HG02610 (cell line): Measurements from ENCODE around the gene DUOX2.
"Not testable (repeated sequence)": the region's sequence is repeated elsewhere in the genome, so short reads cannot be mapped to it uniquely, and the experiment has no call there.

Source experiments
- ATAC-seq: cut with Tn5 transposase; IDR thresholded peaks from one replicate; pipeline ENCODE4 v1.9.1; 2021; ENCODE audit warnings: mild to moderate bottlenecking, moderate library complexity; ENCODE audit not compliant: unreplicated experiment

Gene DUOX2

DNA sequence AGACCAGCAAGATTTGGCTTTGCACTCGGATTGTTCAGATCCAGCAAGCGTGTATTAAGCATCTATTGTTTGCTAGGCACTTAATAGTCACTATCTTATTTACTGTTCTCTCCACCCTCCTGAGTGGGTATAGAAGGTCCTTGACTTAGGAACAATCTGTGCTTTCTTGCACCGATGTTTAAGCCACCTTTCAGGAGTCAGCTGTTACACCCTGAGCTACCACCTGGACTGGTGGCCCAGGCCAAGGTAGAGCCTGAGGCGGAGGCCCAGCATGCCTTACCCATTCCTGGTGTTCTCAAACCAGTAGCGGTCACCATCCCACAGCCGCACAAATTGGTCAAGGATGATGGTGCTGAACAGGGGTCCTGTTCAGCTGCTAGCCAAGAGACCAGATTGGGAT is 25.8 kb upstream of the DUOX2 start:
- ATAC-seq, result no peak

DNA sequence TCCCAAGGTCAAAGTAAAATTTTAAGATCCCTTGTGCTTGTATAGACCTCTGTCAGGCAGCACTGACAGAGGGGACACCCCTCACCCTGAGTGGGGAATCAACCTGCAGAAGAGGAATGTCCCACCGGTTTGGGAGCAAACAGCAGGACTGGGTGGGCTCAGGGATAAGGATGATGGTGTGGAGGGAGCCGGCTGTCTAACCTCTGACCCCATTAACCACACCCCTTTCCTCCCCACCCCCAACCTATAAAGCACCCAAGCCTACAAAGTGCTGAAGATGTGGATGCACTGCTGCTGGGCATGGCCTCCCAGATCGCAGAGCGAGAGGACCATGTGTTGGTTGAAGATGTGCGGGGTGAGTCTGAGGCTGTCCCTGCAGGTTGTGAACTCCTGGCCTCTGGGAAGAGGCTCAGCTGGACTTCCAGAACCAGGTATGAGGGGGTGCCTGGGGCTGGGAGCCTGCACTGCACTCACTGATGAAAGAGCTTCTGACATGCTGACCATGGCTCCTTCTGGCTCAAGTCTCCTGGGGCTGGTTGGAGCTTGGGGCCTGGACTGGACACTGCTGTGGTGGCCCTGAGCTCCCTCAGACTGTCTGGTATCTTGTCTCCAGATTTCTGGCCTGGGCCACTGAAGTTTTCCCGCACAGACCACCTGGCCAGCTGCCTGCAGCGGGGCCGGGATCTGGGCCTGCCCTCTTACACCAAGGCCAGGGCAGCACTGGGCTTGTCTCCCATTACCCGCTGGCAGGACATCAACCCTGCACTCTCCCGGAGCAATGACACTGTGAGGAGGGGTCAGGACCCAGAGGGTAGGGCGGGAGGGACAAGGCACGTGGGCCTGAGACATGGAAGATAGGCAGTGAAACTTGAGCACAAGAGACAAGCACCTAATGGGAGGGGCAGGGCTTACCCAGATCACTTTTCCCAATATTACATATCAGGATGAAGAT is 25.1 kb upstream of the DUOX2 start:
- no peak for ATAC-seq

DNA sequence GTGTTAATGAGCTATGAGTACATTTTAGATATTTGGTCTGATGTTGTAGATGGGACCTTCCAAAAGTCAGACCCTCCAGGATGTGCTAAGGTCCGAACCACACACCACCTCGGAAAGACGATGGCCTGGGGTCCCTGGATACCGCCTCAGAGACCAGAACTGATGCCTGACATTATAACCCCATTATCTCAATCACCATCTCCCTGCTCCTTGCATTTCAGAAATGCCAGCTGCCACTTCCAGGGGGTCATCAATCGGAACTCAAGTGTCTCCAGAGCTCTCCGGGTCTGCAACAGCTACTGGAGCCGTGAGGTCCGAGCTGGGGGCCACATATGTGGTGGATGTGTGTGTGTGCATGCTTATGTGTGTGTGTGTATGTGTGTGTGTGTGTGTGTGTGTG is 23.7 kb upstream of the DUOX2 start:
- ATAC-seq, result no peak

DNA sequence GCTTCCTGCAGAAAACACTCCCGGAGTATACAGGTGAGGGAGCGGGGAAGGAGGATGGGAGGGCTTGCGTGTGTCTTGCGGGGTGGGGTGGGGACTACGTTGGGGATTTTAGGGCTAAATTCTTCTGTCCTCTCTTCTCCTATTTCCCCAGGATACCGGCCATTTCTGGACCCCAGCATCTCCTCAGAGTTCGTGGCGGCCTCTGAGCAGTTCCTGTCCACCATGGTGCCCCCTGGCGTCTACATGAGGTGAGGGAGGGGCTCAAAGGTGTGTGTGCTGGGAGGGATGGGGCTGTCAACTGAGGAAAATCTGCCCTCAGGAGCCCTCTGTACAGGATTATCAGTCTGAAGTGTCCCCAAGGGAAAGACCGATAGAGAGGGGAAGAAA is 22.4 kb upstream of the DUOX2 start:
- no peak for ATAC-seq

DNA sequence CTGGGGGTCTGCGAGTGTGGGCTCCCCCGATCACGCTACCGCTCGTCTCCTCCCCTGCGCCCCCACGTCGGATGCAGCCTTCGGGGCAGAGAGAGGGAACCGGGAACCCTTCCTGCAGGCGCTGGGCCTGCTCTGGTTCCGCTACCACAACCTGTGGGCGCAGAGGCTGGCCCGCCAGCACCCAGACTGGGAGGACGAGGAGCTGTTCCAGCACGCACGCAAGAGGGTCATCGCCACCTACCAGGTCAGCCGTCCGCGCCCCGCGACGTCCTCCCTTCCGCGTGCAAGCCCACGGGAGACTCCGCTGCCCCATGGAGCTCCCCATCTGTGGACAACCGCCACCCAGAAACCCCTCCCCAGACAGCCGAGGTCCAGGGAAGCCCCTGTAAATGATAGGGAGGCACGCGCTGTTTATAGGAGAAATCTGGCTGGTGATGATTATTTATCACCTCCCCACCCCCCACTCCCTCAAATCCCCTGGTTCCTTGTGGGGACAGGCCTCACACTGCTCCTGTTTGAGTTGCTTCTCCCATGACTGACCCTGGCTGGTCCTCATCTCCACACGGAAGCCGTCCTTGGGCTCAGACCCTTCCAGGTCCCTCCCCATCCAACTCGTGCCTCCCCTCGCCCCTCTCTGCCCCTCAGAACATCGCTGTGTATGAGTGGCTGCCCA is 21.9 kb upstream of the DUOX2 start:
- not testable (repeated sequence) for ATAC-seq

DNA sequence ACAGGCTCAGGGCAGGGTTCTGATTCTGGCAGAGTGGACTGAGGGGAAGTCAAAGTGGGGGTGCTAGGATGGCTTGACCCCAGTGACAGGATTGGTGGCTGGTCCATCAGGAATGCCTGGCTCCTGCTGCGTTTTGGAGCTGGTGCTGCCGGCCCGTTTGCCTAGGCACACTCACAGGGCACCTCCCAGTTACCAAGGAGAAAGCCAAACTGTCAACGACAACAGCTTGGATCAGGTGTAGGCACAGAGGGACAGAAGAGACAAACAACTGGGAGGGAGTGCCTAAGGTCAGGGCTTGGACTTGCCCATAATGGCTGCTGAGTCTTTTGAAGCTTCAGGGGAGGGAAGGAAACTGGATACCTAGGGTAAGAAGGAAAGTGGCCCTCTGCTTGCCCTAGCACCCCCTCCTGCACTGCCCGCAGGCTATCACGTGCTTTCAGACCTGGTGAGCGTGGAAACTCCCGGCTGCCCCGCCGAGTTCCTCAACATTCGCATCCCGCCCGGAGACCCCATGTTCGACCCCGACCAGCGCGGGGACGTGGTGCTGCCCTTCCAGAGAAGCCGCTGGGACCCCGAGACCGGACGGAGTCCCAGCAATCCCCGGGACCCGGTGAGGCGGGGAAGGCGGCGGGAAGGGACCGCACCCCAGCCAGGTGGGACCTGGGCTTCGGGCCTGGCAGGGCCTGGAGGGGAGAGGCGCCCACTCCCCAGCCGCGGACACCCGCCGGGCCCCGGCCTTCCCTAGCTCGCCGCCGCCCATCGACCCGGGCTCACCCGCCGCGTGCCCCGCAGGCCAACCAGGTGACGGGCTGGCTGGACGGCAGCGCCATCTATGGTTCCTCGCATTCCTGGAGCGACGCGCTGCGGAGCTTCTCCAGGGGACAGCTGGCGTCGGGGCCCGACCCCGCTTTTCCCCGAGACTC is 21.0 kb upstream of the DUOX2 start:
- ATAC-seq, result no peak

DNA sequence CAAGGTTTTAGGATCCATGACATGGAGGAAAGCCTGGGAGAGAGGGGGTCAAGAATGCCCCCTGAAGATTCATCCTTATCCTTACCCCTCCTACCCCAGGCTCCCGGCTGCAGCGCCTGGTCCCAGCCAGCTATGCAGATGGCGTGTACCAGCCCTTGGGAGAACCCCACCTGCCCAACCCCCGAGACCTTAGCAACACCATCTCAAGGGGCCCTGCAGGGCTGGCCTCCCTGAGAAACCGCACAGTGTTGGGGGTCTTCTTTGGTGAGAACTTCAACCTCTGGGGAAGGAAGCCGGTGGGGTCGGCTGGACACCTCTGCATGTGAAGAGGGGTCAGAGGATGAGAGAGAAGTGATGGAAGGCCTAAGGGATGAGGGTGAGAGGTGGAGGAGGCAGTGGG is 20.1 kb upstream of the DUOX2 start:
- no peak for ATAC-seq

DNA sequence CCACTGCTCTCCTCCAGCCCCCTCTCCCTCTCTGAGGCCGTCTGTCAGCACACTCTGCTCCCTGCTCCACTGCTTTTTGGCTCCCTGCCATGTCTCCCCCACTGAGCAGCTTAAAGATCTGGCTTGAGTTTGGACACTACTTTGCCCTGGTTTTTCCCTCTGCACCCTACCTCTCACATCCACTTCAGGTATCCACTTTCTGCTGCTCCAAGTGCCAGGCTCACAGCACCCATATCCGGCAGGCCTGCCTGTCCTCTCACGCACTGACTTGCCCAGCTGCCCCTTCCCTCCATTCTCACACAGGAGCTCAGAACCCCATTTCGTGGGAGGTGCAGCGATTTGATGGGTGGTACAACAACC is 19.6 kb upstream of the DUOX2 start:
- ATAC-seq, result no peak

DNA sequence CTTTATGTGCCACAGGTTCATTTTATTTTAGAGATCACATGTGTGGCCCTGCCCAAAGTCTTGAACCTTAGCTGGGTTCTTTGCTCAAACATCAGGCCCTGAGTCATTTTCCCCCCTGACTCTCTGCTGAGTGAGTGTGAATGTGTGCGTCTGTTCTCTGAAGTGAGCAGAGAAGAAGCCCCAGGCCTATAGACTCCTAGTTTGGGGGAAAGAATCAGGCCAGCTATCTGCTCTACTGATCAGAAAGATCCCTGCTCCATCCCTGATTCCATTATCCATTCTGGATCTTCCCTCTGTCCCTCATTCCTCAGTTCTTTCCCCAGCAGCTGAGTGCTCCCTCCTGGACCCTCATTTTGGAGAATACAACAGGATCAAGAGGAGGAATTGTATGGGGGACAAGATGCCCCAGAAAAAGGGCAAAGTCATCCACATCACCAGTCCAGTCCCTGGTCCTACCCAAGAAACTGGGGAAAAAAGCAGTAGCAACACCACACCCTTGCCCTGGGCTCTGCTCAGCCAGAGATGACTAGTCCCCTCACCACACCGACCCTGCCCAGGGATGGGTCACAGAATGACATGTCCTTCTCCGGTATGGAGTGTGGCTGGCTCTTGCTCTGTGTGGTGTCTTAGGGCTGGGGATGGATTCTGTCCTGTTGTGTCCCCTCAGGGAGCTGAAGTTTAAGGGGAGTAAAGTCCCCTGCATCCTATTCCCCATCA is 19.0 kb upstream of the DUOX2 start:
- ATAC-seq, result no peak

DNA sequence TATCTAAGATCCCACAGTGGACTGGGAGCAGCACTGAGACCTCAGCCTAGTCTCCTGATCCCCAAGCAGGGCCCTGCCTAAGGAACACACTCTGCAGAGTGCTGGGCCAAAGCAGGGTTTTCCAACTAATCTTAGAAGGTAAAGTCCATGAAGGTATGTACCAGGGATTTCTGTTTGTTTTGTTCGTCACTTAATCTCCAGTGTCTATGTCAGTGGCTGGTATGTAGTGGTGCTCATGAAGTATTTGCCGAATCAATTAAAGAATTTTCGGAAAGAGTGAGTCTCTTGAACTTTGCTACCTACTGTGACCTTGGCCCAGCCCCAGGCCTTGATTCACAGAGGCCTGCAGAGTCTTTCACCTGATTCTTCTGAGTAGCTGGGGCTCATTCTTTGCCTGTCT is 17.5 kb upstream of the DUOX2 start:
- ATAC-seq, result no peak

DNA sequence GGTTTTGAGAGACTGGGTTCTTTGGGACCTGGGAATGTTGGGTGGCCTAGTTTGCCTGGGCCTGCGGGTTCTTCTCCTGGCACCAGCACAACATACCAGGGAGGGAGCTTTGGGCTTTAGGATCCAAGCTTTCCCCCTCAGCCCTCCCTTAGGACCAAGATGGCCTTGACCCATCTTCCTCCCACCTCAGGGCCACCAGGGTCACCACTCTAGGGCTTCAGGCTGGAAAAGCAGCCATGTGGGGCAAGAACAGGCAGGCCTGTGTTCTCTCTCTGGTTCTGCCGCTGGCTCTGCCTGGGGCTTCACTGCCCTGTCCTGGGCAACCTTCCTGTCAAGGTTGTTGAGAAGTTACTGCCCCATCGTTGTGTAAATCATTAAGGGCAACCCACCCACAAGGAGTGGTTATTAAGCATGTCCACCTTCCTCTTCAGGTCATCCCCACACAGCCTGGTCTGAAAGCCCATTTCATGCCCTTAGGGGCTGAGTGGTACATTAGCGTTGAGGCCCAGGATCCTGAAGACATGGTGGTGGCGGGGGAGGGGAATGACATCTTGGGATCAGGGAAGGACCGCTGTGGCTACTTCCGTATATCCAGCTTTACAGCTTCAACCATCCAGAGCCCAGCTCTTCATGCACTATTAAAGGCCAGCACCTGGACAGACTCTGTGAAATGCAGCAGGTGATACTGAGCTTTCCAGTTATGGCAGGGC is 16.5 kb upstream of the DUOX2 start:
- no peak for ATAC-seq

DNA sequence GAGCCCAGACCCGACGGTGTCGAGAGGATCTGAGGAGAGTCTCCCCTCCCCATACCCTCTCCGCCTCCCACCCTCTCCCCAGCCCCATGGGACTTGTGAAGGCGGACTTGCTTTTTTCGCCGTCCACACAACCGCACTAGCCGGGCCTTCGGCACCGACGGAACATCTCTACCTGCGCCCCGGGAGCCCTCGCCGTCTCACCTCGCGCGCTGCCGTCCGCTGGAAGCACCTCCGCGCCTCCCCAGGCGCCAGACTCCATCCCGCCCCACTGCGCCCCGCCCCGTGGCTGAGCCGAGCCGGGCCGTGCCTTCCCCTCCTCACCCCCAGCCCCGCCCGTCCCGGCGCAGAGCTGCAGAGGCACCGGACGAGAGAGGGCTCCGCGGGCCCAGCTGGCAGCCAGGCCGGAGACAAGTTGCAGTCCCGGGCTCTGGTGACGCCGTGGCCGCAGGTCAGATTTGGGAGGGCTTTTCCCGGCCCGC is 15.7 kb upstream of the DUOX2 start, which contains the start of the genes DUOX1 and DUOXA1:
Gene DUOX1 (plus strand): TSS at position 344 of the 479 bp plus-strand sequence. CDS start 1,973 bp downstream, outside the sequence.
Gene DUOXA1 (minus strand): TSS at position 229 of the 479 bp plus-strand sequence. CDS start 6,865 bp downstream, outside the sequence.
- ATAC-seq, result no peak

DNA sequence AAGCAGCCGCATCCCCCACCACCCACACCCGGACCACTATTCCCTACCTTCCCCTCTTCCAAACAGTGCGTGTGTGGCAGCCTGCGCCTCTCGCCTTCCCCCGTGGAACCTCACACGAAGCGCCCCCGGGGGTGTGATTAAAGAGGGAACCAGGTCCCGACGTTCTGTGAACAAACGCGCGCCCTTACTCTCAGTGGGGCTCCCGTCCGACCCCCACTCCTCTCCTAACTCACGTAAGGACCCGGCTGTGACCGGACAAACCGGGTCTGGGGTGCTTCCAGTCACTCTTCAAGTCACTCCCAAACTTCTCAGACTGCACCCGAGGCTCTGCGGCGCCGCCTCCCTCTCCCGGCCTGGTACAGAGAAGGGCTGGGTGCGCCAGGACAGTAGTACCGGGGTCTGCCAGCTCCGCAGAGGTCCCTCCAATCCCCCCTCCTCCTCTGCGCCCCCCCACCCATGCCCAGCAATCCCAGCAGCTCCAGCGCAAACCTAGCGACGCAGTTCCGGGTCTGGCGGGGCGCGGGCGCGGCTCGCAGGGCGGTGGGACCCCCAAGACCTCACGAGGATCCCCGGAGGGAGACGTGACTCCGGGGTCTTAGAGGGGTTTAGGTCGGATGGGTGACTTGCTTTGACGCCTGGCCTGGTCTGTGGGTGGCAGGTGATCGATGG is 15.1 kb upstream of the DUOX2 start:
- ATAC-seq, result no peak

DNA sequence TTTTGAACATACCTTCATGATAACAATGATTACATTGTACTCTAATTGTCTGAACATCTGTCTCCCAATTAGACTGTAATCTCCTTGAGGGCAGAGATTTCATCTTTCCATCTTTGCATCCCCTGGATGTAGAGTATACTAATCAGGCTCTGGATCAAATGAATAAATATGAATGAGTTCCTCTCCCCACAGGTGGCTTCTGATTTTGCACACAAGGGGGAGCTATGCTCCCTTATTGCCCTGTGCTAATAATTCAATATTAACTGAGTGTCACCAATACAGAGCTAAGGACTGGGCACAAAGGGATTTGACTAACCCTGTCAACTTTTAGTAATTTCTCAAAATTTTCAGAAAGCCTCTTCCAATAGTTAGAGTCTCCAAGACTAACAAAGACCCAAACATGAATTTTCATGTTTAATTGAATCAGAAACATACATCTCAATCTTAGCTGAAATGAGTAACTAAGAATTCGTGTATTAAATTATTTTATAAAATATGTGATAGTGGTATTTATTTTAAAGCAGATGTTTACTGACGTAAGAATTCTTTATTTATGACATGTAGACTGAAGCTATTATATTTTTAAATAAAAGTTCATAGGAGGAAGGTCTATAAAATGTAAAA is 12.7 kb upstream of the DUOX2 start:
- ATAC-seq, result no peak

DNA sequence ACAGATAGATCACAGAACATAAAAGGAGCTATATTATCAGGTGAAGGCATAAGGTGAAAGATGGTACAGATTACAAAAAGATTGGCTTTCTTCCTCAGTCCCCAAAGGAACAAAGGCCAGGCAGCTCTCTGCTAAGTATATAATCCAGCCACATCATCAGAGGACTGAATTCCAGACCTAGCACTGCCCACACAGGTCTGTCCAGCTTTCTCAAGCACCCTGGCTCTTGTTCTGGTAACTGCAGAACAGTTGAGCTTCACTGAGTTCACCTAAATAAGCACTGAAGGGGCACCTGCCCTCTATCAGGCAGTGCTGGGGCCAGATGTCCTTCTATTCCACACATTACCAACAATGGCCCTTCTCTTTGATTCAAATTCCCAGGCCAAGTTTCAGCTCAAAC is 9.4 kb upstream of the DUOX2 start:
- no peak for ATAC-seq

DNA sequence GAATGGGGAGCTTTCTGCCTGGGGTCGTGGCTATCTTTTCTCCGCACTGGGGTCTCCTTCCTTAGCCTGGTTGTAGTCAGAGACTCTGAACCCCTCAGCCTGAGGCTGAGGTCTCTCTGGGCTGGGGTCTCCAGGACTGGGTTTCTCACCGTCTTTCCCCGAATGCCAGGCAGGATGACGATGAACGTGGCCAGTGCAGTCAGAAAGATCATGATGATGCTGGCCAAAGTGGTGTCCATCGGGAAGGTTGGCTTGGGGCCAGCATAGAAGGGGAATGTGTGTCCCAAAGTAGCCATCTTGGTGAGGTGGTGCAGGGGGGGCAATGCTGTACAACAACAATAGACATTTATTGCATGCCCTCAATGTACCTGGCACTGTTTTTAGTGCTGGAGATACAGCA is 8.7 kb upstream of the DUOX2 start:
- ATAC-seq, result no peak

DNA sequence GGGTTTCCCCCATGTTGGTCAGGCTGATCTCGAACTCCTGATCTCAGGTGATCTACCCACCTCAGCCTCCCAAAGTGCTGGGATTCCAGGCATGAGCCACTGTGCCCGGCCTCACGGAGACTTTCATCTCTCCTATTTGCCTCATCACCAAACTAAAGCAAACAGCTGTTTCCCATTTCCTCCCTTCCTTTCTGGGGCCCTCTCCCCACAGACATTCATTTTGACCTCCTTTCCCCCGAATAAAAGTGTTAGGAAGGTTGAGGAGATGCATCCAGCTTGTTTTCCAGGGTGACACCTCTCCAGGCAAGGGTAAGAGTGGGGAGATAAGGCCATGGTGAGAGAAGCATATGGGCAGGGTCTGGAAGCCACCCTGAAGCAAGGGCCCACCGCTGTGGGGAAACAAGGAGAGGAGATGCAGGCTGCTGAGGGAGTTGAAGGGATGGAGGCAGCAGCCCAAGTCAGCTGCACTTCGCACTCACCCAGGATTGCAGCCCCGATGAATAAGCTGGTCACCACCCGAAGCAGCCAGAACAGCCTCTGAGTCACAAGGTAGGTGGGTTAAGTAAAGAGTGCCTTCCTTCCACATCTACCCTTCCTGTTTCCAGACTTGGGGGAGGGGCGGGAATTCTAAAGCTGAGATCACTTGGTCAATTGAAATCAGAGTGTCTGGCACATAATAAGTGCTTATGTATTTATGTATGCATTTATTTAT is 7.9 kb upstream of the DUOX2 start:
- no peak for ATAC-seq

DNA sequence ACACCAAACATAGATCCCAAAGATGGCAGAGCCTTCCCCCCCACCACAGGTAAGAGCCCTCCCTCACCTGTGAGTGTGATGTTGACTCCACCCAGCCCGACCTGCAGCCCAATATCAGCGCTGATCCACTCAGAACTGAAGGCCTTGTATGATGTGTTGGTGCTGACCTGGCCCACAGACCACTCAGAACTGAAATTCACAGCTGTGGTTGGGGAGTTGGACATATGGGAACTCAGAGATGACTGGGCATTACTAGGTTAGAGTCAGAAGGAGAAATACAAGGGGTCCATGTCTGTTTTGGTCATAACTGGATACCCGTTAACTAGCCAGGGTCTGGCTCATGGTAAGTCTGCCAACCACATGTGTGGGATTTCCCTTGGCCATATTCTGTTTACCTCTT is 7.0 kb upstream of the DUOX2 start:
- ATAC-seq, result peak; percentile 54
